DMS114 treated with DMSO at 0.1 percent for 48 hours (cell line): Measurements from ENCODE around the gene RSAD1.

Experiments
- DNase-seq: peaks from one replicate; lab custom pipeline; 2025; ENCODE audit not compliant: unreplicated experiment; lab: John Stamatoyannopoulos, UW

The RSAD1 gene

GRCh38 chr17:50518384-50519023, 39.8 kb downstream of the RSAD1 start:
- DNase-seq = no peak

GRCh38 chr17:50519141-50519834, 40.6 kb downstream of the RSAD1 start:
- DNase-seq = no peak

GRCh38 chr17:50520483-50520882, 41.8 kb downstream of the RSAD1 start:
- no peak for DNase-seq

GRCh38 chr17:50521514-50521913, 42.9 kb downstream of the RSAD1 start:
- DNase-seq = no peak

- no peak for DNase-seq
These were observed 44.1 kb downstream of the RSAD1 start for GRCh38 chr17:50522766-50523165.

GRCh38 chr17:50523208-50523607, 44.5 kb downstream of the RSAD1 start:
- no peak for DNase-seq

- no peak for DNase-seq
These were observed 46.2 kb downstream of the RSAD1 start for GRCh38 chr17:50524838-50525237.

- DNase-seq = no peak
These were observed 48.6 kb downstream of the RSAD1 start for GRCh38 chr17:50527155-50527762.

- DNase-seq = no peak
These were observed 49.4 kb downstream of the RSAD1 start for GRCh38 chr17:50527949-50528474.

- DNase-seq = no peak
These were observed 51.2 kb downstream of the RSAD1 start for GRCh38 chr17:50529849-50530248.

- DNase-seq = no peak
These were observed 52.9 kb downstream of the RSAD1 start for GRCh38 chr17:50531428-50532025.

- DNase-seq = no peak
These were observed 53.9 kb downstream of the RSAD1 start, which contains the start of gene EPN3 for GRCh38 chr17:50532452-50533024. EPN3 (plus strand) TSS chr17:50532735; CDS start chr17:50536557, 3,822 bp downstream.

GRCh38 chr17:50533185-50533584, 54.5 kb downstream of the RSAD1 start:
- no peak for DNase-seq

- DNase-seq = no peak
These were observed 55.1 kb downstream of the RSAD1 start for GRCh38 chr17:50533720-50534148.

- no peak for DNase-seq
These were observed 55.7 kb downstream of the RSAD1 start for GRCh38 chr17:50534222-50534978.

- DNase-seq = no peak
These were observed 56.3 kb downstream of the RSAD1 start for GRCh38 chr17:50534979-50535326.

GRCh38 chr17:50535407-50535806, 56.7 kb downstream of the RSAD1 start:
- no peak for DNase-seq
